Activated T-cell treated with anti-CD3 and anti-CD28 coated beads, Interleukin-2, amount 50 U/mL, for 1 hour (primary cell): ENCODE results near the gene SNHG17.
"Not testable (repeated sequence)": the region's sequence is repeated elsewhere in the genome, so short reads cannot be mapped to it uniquely, and the experiment has no call there.

Source experiments
- DNase-seq: peaks from one replicate; pipeline ENCODE4 v3.0.0-alpha.2; 2020

Gene SNHG17

DNA sequence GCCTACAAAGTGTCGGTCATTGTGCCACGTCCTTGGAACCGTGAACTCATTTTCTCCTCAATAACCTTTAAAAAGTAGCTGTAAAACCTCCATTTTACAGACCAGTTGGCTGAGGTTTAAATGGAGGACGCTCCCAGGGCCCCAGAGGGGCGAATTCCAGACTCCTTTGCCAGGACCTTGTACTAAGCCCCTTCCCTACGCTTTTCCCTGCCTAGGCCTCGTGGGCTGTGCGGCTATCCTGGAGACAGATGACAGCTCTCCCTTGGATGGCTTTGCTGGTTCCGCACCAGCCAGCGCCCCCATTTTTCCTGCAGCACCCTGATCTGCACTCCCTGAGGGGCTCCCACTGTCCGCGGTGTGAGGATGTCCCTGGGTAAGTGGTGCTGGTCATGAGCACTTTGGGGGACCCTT, 12.1 kb upstream of the SNHG17 start:
- DNase-seq, result no peak

DNA sequence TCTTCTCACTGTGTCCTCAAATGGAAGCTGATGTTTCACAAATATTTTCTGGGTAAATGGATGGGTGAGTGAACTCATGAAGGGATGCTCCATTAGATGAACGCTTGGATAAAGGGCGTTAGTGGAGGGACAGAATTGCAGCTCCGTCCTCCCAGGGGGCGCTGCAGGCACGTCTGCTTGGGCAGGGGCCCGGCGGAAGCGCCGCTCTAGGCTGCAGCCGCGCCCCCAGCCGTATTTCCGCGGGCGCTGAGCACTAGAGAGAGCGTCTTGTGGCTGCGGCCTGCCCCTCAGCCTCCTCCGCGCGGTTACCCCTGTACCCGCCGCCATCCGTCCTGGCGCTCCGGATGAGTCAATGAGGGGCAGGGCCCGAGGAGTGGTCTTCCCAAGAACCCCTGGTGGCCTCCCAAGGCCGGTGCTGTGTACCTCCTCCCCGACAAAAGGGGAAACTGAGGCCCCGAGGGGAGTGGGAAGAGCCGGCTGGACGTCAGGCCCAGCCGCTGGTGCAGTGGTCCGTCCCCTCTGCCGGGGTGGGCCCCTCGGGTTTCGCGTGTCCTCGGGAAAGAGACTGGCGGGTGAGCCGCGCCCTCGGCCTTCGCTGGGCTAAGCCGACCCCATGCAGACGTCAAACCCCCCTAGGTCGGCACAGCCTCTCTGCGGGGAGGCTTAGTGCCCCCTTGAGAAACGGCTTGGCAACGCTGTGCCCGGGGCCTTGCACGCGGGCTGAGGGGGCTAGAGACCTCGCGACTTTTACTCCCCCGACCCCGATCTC, 11.5 kb upstream of the SNHG17 start:
- DNase-seq, result peak; percentile 94

DNA sequence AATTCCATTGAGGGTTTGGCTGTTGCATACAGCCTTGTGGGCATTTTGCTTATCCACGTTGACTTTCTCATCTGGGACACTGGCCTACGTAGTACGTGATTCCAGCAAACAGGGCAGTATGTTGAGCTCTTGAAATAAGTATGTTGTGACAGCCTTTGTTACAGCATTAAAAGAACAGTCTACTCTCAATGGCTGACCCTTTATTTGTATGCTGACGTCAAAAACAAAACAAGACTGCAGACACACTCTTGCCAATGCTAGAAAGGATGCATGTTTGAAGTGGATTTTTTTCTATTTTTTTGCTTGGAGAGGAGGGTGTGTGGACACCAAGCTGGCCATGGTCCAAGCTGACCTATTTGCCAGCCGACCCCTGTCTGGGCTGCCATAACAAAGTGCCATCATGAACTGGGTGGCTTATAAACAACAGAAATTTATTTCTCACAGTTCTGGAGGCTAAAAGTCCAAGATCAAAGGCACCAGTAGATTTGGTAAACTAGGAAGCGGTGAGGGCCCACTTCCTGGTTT, 10.8 kb upstream of the SNHG17 start:
- no peak for DNase-seq

DNA sequence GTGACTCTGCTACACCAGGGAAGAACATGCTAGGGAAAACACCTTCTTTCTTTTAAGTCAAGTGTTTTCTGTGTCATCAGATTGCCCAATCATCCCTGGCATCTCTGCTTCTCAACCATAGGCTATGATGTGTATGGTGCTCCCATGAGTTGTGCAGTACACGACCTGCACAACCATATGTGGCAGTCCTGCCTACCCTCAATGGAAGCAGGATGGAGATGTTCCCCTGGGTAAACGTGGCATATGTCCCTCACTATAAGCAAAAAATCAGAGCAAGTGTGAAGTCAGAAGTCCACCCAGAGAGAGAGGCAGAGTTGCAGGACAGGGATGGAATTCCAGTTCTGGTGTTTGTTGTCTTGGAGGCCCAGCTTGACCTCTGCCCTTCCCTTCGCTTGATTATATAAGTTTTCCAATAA, 10.3 kb upstream of the SNHG17 start:
- no peak for DNase-seq

DNA sequence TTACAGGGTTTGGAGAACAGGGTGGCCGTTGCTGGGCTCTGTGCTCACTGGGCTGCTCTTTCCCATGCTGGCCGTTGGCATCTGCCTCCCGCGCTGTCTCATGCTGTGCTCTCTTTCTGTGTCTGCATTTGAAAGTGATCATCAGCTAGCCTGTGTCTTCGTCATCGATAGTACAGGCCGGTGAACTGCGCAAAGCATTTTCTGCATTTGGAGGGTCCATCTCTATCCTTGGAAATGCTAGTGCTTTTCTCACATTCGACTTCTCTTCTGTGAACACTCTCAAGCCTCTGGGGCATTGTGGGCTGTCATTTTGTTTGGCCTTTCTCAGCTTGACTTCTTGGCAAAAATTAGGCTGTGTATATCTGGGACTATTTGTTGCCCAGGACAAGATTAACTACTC, 6.8 kb upstream of the SNHG17 start:
- DNase-seq, result no peak

DNA sequence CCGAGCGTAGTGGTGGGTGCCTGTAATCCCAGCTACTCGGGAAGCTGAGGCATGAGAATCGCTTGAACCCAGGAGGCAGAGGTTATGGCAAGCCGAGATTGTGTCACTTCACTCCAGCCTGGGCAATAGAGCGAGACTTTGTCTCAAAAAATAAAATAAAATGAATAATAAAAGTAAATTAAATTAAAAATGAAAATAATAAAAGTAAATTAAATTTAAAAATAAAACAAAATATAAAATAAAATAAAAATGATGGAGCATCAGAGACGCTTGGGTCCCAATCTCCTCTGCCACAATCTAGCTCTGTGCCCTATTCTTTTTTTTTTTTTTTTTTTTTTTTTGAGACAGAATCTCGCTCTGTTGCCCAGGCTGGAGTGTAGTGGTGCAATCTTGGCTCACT, 6.0 kb upstream of the SNHG17 start:
- DNase-seq, result not testable (repeated sequence)

DNA sequence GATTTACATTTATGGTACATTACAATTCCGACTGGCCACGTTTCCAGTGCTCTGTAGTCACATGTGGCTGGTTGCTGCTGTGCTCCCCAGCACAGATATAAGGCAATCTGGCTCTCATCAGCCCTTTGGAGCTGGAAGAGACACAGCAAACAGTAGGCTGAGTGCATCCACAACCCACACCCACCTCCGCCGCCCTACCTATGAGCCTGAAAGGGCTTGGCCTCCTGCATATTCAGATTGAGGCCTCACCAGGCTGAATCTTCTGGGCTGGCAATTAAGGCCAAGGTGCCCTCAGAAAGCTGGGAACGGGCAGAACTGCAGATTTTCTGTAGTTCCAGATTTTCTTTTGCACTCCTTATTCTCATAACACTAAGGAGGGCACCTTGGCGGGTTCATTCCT, 2.7 kb upstream of the SNHG17 start:
- no peak for DNase-seq

DNA sequence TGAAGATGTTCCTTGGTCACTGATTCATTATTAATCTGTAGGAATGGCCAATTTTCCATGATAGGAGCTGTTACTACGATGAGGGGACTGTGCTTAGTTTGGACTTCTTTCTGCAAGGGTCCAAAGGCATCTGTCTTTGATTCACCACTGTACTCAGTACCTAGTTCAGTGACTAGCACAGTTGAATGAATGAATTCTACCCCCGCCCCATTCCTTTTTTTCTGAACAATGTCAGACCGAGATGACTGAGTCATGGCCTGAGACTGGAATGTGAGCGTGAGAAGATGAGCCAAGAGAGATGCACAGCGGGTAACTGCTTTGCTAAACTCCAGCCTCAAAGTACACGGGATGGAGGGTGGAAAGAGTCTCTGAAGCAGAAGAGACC, 419 bp upstream of the SNHG17 start:
- no peak for DNase-seq

DNA sequence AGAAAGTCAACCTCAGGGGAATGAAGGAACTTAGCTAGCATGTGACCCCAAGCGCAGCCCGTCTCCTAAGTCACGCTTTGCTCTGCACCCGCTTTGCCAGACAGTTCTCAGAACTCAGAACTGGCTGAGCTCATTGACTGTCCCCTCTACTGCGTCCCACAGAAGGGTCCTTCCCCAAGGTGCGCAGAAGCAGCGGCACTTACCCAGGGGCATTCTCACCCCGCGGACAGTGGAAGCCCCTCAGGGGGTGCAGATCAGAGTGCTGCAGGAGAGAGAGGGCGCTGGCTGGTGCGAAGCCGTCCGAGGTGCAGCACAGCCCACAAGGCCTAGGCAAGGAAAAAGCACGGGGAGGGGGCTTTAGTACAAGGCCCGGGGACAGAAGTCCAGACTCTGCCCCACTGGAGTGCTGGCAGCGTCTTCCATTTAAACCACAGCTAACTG, 807 bp downstream of the SNHG17 start:
- DNase-seq, result peak; percentile 56

DNA sequence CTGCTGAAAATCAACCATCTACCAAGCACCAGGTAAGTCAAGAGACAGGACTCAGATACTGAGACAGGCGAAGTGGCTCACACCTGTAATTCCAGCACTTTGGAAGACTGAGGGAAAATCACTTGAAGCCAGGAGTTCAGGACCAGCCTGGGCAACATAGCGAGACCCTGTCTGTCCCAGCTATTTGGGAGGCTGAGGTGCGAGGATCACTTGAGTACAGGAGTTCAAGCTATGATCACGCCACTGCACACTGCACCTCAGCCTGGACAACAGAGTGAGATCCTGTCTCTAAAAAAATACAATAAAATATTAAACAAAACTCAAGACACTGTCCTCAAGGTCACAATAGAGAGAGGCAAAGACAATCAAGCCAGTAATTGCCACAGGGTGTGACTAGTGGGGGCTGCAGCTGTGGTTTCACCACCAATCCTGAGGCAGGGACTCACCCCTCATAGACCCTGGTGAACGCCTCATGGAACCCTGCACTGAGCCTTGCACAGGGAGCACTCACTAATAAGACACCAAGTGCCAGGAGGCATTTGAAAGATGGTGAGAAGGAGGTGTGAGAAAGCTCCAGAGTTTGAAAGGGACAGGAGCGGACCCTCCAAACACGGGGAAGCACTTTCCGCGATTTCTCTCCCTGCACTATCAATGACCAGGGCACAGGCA, 1.7 kb downstream of the SNHG17 start:
- DNase-seq, result no peak

DNA sequence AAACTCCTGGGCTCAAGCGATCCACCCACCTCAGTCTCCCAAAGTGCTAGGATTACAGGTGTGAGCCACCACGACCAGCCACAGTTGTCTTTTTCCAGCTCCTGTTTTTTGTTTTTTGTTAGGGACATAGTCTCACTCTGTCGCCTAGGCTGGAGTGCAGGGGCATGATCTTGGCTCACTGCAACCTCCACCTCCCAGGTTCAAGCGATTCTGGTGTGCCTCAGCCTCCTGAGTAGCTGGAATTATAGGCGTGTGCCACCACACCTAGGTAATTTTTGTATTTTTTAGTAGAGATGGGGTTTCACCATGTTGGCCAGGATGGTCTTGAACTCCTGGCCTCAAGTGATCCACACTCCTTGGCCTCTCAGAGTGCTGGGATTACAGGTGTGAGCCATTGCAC, 2.3 kb downstream of the SNHG17 start:
- not testable (repeated sequence) for DNase-seq

DNA sequence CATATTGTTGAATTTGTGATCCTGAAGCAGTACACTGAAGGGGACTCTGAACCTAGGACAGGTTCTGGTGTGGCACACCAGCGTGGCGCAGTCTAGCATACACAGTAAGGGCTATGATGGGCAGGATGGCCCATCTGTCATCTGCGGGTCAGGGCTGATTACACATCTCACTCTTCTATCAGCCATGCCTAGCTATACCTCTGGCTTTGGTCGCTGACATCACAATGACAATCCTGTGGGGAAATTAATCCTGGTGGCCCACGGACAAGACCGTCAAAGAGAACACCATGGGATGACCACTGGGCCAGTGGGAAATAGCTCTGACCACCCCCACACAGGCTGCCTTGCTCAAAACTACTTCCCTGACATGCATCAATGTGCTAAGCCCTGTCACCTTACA, 2.8 kb downstream of the SNHG17 start:
- DNase-seq, result no peak

DNA sequence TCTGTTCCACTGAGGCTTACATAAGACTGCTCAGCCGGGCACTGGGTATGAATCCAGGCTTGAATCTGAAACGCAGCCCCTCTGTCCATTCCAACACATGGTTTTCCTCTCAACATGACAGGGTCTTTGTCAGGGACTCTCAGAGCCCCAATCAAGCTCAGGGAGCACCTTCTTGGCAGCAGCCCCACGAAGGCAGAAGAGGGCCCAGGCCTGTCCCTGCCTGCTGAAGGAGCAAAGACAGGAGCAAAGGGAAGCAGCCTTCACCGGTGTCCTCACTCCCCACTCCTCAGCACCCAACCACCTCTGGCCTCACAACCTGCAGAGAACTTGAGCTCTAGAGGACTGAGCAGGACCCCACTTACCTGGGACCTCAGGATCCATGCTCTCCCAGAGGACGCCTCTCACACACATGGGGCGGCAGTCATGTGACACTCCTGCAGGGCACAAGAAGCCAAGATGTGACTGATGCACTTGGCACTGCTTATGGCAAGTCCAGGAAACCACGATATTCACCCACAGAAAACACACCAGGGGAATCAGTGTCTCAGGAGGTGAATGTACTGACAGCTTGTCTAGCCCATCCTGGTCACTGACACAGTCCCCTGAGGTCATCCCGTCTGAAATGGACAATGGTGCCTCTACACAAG, 4.3 kb downstream of the SNHG17 start:
- DNase-seq, result no peak

DNA sequence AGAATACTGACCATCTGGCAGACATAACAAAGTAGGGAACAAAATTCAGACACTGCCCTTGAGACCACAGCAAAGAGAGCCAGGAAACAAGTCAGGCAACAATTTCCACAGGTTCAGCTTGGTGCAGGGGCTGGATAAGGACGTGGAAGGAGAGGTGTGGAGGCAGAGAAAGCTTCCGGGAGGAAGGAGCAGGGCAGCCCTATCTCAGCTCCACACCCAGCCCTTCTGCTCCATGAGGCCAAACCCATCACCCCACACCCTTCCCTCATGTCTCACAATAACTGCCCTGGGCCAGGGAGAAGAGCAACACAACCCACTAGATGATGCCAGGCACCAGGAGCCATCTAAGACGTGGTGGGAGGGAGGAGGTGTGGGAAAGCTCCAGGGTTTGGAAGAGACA, 5.8 kb downstream of the SNHG17 start:
- DNase-seq, result no peak

DNA sequence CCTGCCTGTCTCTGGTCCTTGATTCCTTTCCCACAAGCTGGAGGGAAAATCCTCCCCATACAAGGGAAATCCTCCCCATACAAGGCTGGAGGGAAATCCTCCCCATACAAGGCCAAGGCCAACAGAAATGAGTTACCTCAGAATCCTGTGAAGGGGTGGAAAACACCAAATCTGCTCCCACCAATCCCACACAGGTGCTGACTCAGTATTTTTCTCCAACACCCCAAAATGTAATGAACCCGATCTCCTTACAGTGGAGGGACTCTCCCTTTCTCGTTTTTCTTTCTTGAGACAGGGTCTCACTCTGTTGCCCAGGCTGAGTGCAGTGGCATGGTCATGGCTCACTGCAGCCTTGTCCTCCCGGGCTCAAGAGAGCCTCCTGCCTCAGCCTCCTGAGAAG, 6.3 kb downstream of the SNHG17 start:
- DNase-seq, result no peak

DNA sequence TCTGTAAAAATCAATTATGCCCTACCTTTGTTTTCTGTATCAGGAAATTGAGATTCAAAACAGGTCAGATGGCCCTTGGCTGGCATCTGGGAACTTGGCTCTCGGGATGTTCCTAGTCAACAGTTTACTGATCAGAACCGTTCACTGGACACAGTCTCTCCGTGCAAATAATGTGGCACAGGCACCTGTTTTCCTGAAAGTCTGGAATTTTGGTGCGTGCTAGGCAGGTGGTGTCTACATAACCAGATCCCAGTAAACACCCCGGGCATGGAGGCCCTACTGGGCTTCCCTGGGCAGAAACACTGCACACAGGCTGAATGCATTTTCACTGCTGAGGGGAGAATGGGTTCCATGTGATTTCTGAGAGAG, 7.5 kb downstream of the SNHG17 start:
- DNase-seq, result no peak

DNA sequence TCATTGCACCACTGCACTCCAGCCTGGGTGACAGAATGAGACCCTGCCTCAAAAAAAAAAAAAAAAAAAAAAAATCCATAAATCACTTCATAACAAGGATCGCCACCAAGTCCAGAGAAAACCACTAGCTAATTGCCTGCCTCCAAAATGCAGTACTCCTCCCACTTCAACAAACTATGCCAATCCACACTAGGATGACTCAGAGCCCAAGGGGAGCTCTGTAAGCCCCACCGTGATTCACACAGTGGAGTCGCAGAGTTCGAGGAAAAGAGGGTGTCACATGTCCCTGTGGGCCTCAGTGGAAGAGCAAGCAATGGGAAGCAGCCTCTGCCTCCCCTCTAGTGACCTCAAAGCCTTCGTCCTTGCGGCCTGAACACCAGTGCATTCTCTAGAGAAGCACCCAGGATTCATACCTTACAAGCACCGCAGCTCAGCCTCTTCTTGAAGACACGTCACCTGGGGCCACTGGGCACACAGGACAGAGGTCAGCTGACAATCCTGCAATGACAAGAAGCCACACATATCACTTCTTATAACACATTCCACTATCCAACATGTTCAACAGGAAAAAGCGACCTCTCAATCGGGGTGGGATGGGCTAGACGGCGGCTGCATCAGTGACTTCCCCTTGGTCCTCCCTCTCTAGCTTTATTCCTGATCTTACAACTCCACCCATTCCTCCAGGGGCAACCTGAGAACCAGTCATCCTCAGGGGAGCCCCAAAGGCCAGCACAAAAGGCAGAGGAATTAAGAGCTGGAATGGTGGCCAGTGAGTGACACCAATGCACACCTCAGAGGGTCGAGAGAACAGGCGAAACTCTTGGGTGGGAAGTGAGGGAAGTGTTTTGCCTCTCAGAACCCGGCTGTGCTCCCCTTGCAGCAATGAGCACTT, 8.9 kb downstream of the SNHG17 start:
- no peak for DNase-seq

DNA sequence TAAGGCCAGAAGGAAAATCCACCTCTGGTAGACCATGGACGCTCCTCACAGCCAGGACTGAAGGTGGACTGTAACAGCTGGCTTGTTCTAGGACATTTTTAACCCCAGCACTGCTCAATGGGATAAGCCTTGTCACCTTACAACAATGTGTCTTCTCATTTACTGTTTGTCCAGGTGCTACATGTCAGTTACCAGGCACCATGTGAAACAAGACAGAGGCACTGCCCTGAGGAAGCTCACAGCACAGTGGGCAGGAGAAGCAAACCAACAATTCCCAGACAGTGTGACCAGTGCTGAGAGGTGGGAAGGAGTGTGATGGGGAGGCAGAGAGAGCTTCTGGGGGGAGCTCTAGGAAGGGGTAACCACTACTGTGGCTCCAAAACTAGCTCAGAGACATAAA, 10.7 kb downstream of the SNHG17 start:
- no peak for DNase-seq

DNA sequence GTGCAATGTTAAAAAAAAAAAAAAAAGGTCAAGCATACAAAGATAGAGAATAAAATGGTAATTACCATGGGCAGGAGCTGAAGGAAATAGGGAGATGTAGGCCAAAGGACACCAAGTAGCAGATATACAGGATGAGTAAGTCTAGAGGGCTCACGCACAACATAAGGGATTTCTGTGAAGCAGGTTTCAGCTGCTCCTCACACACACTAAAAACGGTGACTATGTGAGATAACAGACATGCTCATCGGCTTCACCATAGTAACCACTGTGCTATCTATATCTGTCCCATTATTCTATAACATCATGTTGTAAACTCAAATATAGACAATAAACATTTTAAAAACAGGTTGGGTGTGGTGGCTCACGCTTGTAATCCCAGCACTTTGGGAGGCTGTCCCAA, 11.6 kb downstream of the SNHG17 start:
- DNase-seq, result no peak

DNA sequence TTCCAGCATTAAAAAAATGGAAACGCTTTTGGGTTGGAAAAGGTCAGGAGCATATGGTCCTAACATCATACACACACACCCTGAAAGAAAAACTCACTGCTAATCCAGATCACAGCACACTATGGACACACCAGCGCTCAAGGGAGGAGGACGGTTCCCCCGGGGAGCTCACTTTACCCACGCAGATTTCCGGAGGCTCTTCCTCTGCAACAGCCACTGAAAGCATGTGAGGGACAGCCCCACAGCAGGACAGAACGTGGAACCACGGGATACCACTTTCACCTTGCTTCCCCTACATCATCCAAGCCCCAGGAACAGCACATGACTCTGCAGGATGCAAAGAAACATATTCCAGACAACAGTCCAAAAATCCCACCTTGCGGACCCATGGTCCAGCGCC, 13.2 kb downstream of the SNHG17 start:
- DNase-seq, result no peak

DNA sequence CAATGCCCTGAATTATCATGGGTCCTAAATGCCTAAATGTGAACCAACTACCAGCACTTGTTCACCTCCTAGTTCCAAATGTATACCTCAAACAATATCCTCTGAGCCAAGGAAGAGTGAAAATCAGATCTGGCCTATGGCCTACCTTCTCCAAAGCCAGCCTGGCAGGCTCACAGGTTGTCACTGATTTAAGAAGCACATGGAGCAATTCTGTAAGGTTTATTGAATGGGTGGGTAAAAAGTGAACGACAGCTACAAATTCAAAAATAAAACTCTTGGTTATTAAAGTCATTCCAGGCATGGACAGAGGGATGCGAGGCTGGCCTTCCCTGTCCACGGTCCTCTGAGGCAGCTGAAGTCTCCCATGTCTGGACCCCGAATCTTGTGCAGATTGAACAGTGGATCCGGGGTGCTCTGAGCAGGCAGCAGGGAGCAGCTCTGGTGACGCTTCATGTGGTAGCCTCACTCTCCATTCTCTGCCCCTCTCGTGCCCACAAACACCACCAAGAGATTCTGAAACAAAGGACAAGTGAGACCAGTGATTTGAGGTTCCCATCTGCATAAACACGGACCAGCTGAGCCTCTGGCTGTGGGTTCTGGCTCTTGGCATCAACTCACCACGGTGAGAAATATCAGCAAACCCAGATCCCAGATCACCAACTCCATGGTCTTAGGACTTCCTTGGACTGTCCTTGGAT, 14.6 kb downstream of the SNHG17 start:
- no peak for DNase-seq

DNA sequence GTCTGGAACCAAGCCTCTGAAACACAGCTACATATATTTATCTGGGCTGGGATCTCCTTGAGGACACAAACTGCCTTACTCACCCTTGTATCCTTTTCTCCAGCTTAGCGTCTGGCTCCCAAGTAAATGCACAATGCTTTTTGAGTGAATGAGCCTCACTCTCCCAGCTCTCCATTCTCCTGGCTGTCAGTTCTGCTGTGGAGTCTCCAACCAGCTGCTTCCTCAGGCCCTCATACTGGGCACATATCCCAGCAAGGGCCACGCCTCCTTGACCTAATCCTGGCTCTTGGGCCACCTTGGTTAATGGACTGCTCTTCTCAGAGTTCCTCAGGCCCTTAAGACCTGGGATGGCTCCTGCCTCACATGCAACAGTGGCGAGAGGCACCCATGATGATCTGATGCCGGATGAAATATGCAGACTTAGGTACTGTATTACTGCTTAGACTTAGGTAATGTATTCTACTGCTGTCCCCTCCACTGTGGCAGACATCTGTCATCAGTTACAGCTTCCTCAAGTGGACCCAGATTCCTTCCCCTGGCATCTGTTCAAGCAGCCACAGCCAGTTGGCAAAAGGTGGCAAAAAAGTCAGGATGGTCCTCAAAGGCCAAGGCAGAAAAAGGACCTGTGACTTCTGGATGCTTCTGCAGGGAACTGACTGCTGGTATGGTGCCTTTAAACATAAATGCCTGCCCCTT, 16.5 kb downstream of the SNHG17 start:
- no peak for DNase-seq
